HEK293 (cell line): Measurements from ENCODE around the gene DIP2B.
A peak's percentile ranks its signal among the peaks of the same experiment; 100 is the strongest.

Experiments used
- CTCF ChIA-PET: fragments of 350-600 bp; formaldehyde crosslinking; extraction: SDS; loops from one replicate; lab custom pipeline; 2021; ENCODE audit warnings: antibody characterized with exemption; lab: Yijun Ruan, JAX
- POLR2A ChIA-PET: fragments of 300-600 bp; formaldehyde crosslinking; extraction: SDS; loops from one replicate; lab custom pipeline; 2020; ENCODE audit warnings: antibody characterized with exemption, inconsistent platforms; lab: Yijun Ruan, JAX
- H3K27ac ChIP-seq: fragments of 200-500 bp; sonication (Bioruptor generic); 2 replicates; pipeline ENCODE4 v1.5.1; 2014; ENCODE audit warnings: low read depth, low read length, control low read depth, inconsistent platforms; ENCODE audit errors: extremely low read depth
- H3K36me3 ChIP-seq, 2 experiments: fragments of 200-500 bp in 1 of 2; sonication (Bioruptor generic) in 1 of 2; 1 replicate in 1 of 2; 2 replicates in 1 of 2; pipeline ENCODE4 v1.5.1; 2014 to 2017; ENCODE audit warnings: inconsistent platforms in 2 of 2, low read length in 2 of 2; ENCODE audit not compliant: control insufficient read depth in 2 of 2, insufficient read depth in 1 of 2
- H3K4me1 ChIP-seq: fragments of 200-500 bp; sonication (Bioruptor generic); 2 replicates; pipeline ENCODE4 v1.5.1; 2014; ENCODE audit warnings: mild to moderate bottlenecking, low read length, inconsistent platforms; ENCODE audit not compliant: control insufficient read depth, insufficient read depth
- H3K4me3 ChIP-seq: 2 replicates; pipeline ENCODE4 v1.5.1; 2011; ENCODE audit warnings: low read depth, mild to moderate bottlenecking, control low read depth, low read length, moderate library complexity
- H3K9me3 ChIP-seq: fragments of 200-500 bp; sonication (Bioruptor generic); 2 replicates; pipeline ENCODE4 v1.5.1; 2014; ENCODE audit warnings: low read depth, low read length, inconsistent platforms; ENCODE audit not compliant: control insufficient read depth, insufficient read depth
- GLIS1 ChIP-seq: fragments of 450-650 bp; formaldehyde crosslinking; IDR thresholded peaks from 2 replicates; pipeline ENCODE4 v1.5.1; 2016; ENCODE audit warnings: missing biosample characterization, missing genetic modification characterization
- GLIS2 ChIP-seq: fragments of 450-650 bp; formaldehyde crosslinking; IDR thresholded peaks from 2 replicates; pipeline ENCODE4 v1.5.1; 2016; ENCODE audit warnings: missing biosample characterization, missing genetic modification characterization
- KLF16 ChIP-seq: fragments of 450-650 bp; formaldehyde crosslinking; IDR thresholded peaks from 2 replicates; pipeline ENCODE4 v1.5.1; 2017; ENCODE audit warnings: missing biosample characterization, missing genetic modification characterization
- ZBTB21 ChIP-seq: fragments of 450-650 bp; formaldehyde crosslinking; IDR thresholded peaks from 2 replicates; pipeline ENCODE4 v1.5.1; 2017; ENCODE audit warnings: missing biosample characterization, missing genetic modification characterization
- ZEB2 ChIP-seq: fragments of 450-650 bp; formaldehyde crosslinking; IDR thresholded peaks from 2 replicates; pipeline ENCODE4 v1.5.1; 2016; ENCODE audit warnings: missing biosample characterization, missing genetic modification characterization
- ZFP69B ChIP-seq: fragments of 450-650 bp; formaldehyde crosslinking; IDR thresholded peaks from 2 replicates; pipeline ENCODE4 v1.5.1; 2016; ENCODE audit warnings: missing biosample characterization, missing genetic modification characterization
- ZNF292 ChIP-seq: fragments of 450-650 bp; formaldehyde crosslinking; IDR thresholded peaks from 2 replicates; pipeline ENCODE4 v1.5.1; 2016; ENCODE audit warnings: low read depth, missing biosample characterization, missing genetic modification characterization, borderline replicate concordance
- ZNF514 ChIP-seq: fragments of 450-650 bp; formaldehyde crosslinking; IDR thresholded peaks from 2 replicates; pipeline ENCODE4 v1.5.1; 2016; ENCODE audit warnings: missing biosample characterization, missing genetic modification characterization
- ZNF624 ChIP-seq: fragments of 450-650 bp; formaldehyde crosslinking; IDR thresholded peaks from 2 replicates; pipeline ENCODE4 v1.5.1; 2017; ENCODE audit warnings: missing biosample characterization, missing genetic modification characterization
- ZNF707 ChIP-seq: fragments of 450-650 bp; formaldehyde crosslinking; IDR thresholded peaks from 2 replicates; pipeline ENCODE4 v1.5.1; 2016; ENCODE audit warnings: missing biosample characterization, missing genetic modification characterization
- ZXDB ChIP-seq: fragments of 450-650 bp; formaldehyde crosslinking; IDR thresholded peaks from 2 replicates; pipeline ENCODE4 v1.5.1; 2016; ENCODE audit warnings: missing biosample characterization, missing genetic modification characterization
- TF ChIP-seq, protein P1 (sequence below): fragments of 450-650 bp; formaldehyde crosslinking; IDR thresholded peaks from 2 replicates; pipeline ENCODE4 v1.5.1; 2017; ENCODE audit warnings: missing biosample characterization, missing genetic modification characterization
- TF ChIP-seq, protein P2 (sequence below): fragments of 450-650 bp; formaldehyde crosslinking; IDR thresholded peaks from 2 replicates; pipeline ENCODE4 v1.5.1; 2017; ENCODE audit warnings: missing biosample characterization, missing genetic modification characterization
- TF ChIP-seq, protein P3 (sequence below): fragments of 450-650 bp; formaldehyde crosslinking; IDR thresholded peaks from 2 replicates; pipeline ENCODE4 v1.5.1; 2016; ENCODE audit warnings: missing biosample characterization, missing genetic modification characterization
- TF ChIP-seq, protein P4 (sequence below): fragments of 450-650 bp; formaldehyde crosslinking; IDR thresholded peaks from 2 replicates; pipeline ENCODE4 v1.5.1; 2016; ENCODE audit warnings: missing biosample characterization, missing genetic modification characterization
- TF ChIP-seq, protein P5 (sequence below): fragments of 450-650 bp; formaldehyde crosslinking; conservative IDR thresholded peaks from 2 replicates; pipeline ENCODE4 v1.5.1; 2016; ENCODE audit warnings: low read depth, missing biosample characterization, missing genetic modification characterization
- TF ChIP-seq, protein P6 (sequence below): fragments of 450-650 bp; formaldehyde crosslinking; IDR thresholded peaks from 2 replicates; pipeline ENCODE4 v1.5.1; 2017; ENCODE audit warnings: missing biosample characterization, missing genetic modification characterization

The DIP2B gene

DNA sequence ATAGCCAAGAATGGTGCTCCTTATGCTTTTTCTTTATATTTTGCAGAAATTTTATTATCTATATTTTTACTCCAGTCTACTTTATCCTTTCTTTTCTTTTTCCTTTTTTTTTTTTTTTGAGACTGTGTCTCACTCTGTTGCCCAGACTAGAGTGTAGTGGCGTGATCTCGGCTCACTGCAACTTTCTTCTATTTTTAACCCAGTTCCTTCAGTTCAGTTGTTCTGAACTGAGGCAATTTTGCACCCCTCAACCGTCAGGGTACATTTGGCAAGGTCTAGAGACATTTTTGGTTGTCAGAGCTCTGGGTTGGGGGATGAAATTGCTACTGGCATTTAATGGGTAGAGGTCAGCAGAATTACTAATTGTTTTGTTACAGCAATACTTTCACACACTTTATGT is 75.7 kb downstream of the DIP2B start:
- no peak overlapping the region for H3K27ac ChIP-seq
- H3K36me3 ChIP-seq: no peaks in the 10 kb centered on the region
- POLR2A ChIA-PET: no interaction called here
- H3K9me3 ChIP-seq: no peaks in the 10 kb centered on the region
- TF ChIP-seq, protein P1, sequence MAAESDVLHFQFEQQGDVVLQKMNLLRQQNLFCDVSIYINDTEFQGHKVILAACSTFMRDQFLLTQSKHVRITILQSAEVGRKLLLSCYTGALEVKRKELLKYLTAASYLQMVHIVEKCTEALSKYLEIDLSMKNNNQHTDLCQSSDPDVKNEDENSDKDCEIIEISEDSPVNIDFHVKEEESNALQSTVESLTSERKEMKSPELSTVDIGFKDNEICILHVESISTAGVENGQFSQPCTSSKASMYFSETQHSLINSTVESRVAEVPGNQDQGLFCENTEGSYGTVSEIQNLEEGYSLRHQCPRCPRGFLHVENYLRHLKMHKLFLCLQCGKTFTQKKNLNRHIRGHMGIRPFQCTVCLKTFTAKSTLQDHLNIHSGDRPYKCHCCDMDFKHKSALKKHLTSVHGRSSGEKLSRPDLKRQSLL (tag by site-specific recombination): no peak
- TF ChIP-seq, protein P2, sequence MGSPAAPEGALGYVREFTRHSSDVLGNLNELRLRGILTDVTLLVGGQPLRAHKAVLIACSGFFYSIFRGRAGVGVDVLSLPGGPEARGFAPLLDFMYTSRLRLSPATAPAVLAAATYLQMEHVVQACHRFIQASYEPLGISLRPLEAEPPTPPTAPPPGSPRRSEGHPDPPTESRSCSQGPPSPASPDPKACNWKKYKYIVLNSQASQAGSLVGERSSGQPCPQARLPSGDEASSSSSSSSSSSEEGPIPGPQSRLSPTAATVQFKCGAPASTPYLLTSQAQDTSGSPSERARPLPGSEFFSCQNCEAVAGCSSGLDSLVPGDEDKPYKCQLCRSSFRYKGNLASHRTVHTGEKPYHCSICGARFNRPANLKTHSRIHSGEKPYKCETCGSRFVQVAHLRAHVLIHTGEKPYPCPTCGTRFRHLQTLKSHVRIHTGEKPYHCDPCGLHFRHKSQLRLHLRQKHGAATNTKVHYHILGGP (tag by site-specific recombination): no peak
- TF ChIP-seq ZXDB (tag by site-specific recombination) (no peak), ZNF292 (tag by site-specific recombination) (no peak)
- TF ChIP-seq, protein P3, sequence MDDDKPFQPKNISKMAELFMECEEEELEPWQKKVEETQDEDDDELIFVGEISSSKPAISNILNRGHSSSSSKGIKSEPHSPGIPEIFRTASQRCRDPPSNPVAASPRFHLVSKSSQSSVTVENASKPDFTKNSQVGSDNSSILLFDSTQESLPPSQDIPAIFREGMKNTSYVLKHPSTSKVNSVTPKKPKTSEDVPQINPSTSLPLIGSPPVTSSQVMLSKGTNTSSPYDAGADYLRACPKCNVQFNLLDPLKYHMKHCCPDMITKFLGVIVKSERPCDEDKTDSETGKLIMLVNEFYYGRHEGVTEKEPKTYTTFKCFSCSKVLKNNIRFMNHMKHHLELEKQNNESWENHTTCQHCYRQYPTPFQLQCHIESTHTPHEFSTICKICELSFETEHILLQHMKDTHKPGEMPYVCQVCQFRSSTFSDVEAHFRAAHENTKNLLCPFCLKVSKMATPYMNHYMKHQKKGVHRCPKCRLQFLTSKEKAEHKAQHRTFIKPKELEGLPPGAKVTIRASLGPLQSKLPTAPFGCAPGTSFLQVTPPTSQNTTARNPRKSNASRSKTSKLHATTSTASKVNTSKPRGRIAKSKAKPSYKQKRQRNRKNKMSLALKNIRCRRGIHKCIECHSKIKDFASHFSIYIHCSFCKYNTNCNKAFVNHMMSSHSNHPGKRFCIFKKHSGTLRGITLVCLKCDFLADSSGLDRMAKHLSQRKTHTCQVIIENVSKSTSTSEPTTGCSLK: no peak
- CTCF ChIA-PET: no interaction called here
- H3K4me1 ChIP-seq: no peaks in the 10 kb centered on the region; the same call in 1 of the 2 replicates
- H3K4me3 ChIP-seq: no peak overlapping the region

DNA sequence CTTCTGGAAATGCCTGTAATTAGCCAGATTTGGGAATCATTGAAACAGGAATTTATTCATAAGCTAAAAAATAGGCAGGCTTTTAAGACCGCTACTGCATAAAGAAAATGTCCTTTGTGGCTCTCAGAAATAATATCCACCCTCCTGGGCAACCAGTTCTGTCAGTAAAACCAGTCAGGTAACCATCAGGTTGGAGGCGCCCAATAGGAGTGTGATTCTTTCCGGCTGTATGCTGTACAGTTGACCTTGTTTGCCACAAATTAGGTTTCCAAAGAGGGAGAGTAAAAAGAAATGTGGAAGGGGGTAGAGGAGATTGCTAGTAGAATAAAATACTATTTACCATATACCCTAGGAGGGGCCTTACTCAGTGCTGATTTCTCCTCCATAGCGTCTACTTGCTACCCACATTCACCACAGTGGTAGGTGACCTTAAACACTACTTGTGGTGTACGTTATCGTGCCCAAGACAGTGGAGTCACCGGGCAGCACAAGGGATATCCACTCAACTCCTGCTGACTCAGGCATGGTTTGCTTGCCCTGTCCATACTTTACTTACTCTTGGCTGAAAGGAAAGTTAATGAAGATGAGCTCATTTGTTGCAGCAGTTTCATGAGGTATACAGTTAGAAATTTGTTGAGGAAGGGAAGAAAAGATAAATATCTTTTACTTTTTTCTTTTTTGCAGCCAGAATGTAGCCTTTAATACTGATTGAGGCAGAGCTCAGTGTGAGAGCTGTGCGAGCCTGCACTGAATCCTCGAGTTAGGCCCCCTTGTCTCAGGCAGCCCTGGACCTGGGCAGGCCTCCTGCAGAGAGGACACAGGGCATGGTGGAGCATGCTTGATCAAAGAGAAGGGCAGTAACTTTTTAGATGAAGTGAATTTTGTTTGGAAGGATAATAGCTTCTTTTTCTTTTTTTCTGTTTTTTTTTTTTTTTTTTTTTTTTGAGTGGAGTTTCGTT is 76.7 kb downstream of the DIP2B start:
- ChIA-PET POLR2A (interaction anchor here (0.7 to 0.9 kb wide), 2 partner anchors 39 to 153 kb away, joined by 3 to 9 read pairs; no protein-coding TSS in a partner anchor), CTCF (interaction anchor here (0.5 to 1.0 kb wide), 2 partner anchors 18 to 57 kb away, joined by 3 to 6 read pairs; no protein-coding TSS in a partner anchor)

DNA sequence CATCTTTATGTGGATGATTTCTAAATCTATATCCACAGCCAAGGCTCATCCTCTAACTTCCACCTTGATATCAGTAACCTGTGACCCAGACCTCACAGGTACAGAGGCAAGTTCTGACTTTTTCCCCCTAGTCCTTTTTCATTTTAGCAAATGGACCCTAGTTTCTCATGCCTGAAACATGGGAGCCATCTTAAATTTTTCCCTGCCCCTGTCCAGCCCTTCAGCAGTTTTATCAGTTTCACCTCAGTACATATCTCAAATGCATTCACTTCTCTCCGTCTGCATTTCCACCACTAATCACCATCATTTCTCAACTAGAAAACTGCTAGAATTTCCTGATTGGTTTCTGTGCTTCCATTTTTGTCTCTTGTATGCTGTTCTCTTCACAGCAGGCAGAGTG is 79.3 kb downstream of the DIP2B start:
- no peak overlapping the region for H3K27ac ChIP-seq
- no peak overlapping the region for H3K4me3 ChIP-seq
- no peaks in the 10 kb centered on the region for H3K9me3 ChIP-seq
- H3K4me1 ChIP-seq: no peaks in the 10 kb centered on the region; the same call in 1 of the 2 replicates
- CTCF ChIA-PET: no interaction called here
- POLR2A ChIA-PET: no interaction called here
- H3K36me3 ChIP-seq: no peaks in the 10 kb centered on the region
- TF ChIP-seq, protein P4, sequence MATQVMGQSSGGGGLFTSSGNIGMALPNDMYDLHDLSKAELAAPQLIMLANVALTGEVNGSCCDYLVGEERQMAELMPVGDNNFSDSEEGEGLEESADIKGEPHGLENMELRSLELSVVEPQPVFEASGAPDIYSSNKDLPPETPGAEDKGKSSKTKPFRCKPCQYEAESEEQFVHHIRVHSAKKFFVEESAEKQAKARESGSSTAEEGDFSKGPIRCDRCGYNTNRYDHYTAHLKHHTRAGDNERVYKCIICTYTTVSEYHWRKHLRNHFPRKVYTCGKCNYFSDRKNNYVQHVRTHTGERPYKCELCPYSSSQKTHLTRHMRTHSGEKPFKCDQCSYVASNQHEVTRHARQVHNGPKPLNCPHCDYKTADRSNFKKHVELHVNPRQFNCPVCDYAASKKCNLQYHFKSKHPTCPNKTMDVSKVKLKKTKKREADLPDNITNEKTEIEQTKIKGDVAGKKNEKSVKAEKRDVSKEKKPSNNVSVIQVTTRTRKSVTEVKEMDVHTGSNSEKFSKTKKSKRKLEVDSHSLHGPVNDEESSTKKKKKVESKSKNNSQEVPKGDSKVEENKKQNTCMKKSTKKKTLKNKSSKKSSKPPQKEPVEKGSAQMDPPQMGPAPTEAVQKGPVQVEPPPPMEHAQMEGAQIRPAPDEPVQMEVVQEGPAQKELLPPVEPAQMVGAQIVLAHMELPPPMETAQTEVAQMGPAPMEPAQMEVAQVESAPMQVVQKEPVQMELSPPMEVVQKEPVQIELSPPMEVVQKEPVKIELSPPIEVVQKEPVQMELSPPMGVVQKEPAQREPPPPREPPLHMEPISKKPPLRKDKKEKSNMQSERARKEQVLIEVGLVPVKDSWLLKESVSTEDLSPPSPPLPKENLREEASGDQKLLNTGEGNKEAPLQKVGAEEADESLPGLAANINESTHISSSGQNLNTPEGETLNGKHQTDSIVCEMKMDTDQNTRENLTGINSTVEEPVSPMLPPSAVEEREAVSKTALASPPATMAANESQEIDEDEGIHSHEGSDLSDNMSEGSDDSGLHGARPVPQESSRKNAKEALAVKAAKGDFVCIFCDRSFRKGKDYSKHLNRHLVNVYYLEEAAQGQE: peak; percentile 68
- no peak for TF ChIP-seq ZNF514 (tag by site-specific recombination)
- no peak for TF ChIP-seq ZEB2 (tag by site-specific recombination)
- TF ChIP-seq ZBTB21 (tag by site-specific recombination): no peak
- TF ChIP-seq, protein P5, sequence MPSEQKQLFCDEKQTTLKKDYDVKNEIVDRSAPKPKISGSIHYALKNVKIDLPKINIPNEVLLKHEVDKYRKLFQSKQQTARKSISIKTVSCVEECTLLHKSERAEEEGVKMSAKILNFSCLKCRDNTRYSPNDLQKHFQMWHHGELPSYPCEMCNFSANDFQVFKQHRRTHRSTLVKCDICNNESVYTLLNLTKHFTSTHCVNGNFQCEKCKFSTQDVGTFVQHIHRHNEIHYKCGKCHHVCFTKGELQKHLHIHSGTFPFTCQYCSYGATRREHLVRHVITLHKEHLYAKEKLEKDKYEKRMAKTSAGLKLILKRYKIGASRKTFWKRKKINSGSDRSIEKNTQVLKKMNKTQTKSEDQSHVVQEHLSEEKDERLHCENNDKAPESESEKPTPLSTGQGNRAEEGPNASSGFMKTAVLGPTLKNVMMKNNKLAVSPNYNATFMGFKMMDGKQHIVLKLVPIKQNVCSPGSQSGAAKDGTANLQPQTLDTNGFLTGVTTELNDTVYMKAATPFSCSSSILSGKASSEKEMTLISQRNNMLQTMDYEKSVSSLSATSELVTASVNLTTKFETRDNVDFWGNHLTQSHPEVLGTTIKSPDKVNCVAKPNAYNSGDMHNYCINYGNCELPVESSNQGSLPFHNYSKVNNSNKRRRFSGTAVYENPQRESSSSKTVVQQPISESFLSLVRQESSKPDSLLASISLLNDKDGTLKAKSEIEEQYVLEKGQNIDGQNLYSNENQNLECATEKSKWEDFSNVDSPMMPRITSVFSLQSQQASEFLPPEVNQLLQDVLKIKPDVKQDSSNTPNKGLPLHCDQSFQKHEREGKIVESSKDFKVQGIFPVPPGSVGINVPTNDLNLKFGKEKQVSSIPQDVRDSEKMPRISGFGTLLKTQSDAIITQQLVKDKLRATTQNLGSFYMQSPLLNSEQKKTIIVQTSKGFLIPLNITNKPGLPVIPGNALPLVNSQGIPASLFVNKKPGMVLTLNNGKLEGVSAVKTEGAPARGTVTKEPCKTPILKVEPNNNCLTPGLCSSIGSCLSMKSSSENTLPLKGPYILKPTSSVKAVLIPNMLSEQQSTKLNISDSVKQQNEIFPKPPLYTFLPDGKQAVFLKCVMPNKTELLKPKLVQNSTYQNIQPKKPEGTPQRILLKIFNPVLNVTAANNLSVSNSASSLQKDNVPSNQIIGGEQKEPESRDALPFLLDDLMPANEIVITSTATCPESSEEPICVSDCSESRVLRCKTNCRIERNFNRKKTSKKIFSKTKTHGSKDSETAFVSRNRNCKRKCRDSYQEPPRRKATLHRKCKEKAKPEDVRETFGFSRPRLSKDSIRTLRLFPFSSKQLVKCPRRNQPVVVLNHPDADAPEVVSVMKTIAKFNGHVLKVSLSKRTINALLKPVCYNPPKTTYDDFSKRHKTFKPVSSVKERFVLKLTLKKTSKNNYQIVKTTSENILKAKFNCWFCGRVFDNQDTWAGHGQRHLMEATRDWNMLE (tag by site-specific recombination): no peak
- TF ChIP-seq ZNF707: no peak

More for the DNA sequence above, 76.7 kb downstream of the DIP2B start:
- H3K4me1 ChIP-seq: no peaks in the 10 kb centered on the region; the same call in 1 of the 2 replicates
- H3K27ac ChIP-seq: no peak overlapping the region
- H3K9me3 ChIP-seq: no peaks in the 10 kb centered on the region
- no peak overlapping the region for H3K4me3 ChIP-seq
- no peaks in the 10 kb centered on the region for H3K36me3 ChIP-seq
- TF ChIP-seq KLF16 (tag by site-specific recombination) (no peak), GLIS1 (peak; percentile 45), ZFP69B (tag by site-specific recombination) (no peak), ZNF624 (no peak), GLIS2 (tag by site-specific recombination) (no peak)
- TF ChIP-seq, protein P6, sequence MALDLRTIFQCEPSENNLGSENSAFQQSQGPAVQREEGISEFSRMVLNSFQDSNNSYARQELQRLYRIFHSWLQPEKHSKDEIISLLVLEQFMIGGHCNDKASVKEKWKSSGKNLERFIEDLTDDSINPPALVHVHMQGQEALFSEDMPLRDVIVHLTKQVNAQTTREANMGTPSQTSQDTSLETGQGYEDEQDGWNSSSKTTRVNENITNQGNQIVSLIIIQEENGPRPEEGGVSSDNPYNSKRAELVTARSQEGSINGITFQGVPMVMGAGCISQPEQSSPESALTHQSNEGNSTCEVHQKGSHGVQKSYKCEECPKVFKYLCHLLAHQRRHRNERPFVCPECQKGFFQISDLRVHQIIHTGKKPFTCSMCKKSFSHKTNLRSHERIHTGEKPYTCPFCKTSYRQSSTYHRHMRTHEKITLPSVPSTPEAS: no peak
